KMS-11 (cell line): ENCODE results near the gene CADPS2.

ENCODE experiments used
- H2AFZ ChIP-seq: fragments of 200-600 bp; sonication (generic); 2 replicates; pipeline ENCODE4 v1.6.1; 2016; ENCODE audit warnings: antibody characterized with exemption, mixed run types, low read depth
- H3K27ac ChIP-seq: fragments of 200-600 bp; sonication (generic); 2 replicates; pipeline ENCODE4 v1.6.1; 2016; ENCODE audit warnings: mild to moderate bottlenecking, mixed run types
- H3K27me3 ChIP-seq: fragments of 200-600 bp; sonication (generic); 2 replicates; pipeline ENCODE4 v1.6.1; 2017; ENCODE audit warnings: mild to moderate bottlenecking, low read depth, mixed run types, moderate library complexity; ENCODE audit not compliant: insufficient read depth
- H3K36me3 ChIP-seq: fragments of 200-600 bp; sonication (generic); 2 replicates; pipeline ENCODE4 v1.6.1; 2017; ENCODE audit warnings: mild to moderate bottlenecking, mixed run types; ENCODE audit not compliant: insufficient read depth
- H3K4me1 ChIP-seq: fragments of 200-600 bp; sonication (generic); 2 replicates; pipeline ENCODE4 v1.6.1; 2016; ENCODE audit warnings: mild to moderate bottlenecking, low read depth, mixed run types; ENCODE audit not compliant: poor library complexity, severe bottlenecking
- H3K4me2 ChIP-seq: fragments of 200-600 bp; sonication (generic); 2 replicates; pipeline ENCODE4 v1.7.0; 2016; ENCODE audit warnings: mild to moderate bottlenecking, mixed run types
- H3K4me3 ChIP-seq: fragments of 200-600 bp; sonication (generic); IDR thresholded peaks from 2 replicates; pipeline ENCODE4 v1.6.1; 2017; ENCODE audit warnings: low read depth, low read length, mixed read lengths; ENCODE audit not compliant: insufficient read depth
- H3K79me2 ChIP-seq: fragments of 200-600 bp; sonication (generic); 2 replicates; pipeline ENCODE4 v1.6.1; 2016; ENCODE audit warnings: low read depth, mixed run types; ENCODE audit not compliant: insufficient read depth
- H3K9ac ChIP-seq: fragments of 200-600 bp; sonication (generic); 2 replicates; pipeline ENCODE4 v1.6.1; 2016; ENCODE audit warnings: mild to moderate bottlenecking, mixed run types
- H4K20me1 ChIP-seq: fragments of 200-600 bp; sonication (generic); 2 replicates; pipeline ENCODE4 v1.6.1; 2016; ENCODE audit warnings: mild to moderate bottlenecking, mixed run types; ENCODE audit not compliant: insufficient read depth
- TF ChIP-seq, protein P1 (sequence below): fragments of 200-600 bp; sonication (generic); conservative IDR thresholded peaks from 2 replicates; pipeline ENCODE4 v1.6.1; 2017; ENCODE audit warnings: low read depth, mild to moderate bottlenecking, antibody characterized with exemption, low read length, moderate library complexity, mixed read lengths

CADPS2 gene

DNA sequence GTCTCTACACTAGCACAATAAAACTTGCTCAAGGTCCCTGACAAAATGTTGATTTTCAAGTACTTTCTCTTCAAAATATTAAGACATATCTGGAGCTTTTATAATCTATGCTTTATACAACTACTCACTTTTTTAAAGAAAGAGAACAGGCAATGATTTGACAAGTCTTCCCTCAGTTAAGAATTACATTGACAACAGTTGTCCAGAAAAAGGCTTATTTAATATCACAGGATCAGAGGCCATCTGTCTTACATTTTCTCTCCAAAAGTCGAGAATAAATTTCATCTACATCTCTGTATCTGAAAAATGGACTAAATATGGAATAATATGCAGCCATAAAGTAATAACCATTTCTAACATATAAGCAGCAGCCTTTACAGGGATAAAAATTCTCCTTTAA is 175.3 kb downstream of the CADPS2 start:
- H2AFZ ChIP-seq, result no peak overlapping the region
- no peaks in the 10 kb centered on the region for H3K36me3 ChIP-seq
- no peaks in the 10 kb centered on the region for H3K4me1 ChIP-seq
- no peak overlapping the region for H3K9ac ChIP-seq
- no peak overlapping the region for H3K27ac ChIP-seq
- no peak overlapping the region for H3K4me3 ChIP-seq
- no peaks in the 10 kb centered on the region for H4K20me1 ChIP-seq
- no peaks in the 10 kb centered on the region for H3K27me3 ChIP-seq
- TF ChIP-seq, protein P1, sequence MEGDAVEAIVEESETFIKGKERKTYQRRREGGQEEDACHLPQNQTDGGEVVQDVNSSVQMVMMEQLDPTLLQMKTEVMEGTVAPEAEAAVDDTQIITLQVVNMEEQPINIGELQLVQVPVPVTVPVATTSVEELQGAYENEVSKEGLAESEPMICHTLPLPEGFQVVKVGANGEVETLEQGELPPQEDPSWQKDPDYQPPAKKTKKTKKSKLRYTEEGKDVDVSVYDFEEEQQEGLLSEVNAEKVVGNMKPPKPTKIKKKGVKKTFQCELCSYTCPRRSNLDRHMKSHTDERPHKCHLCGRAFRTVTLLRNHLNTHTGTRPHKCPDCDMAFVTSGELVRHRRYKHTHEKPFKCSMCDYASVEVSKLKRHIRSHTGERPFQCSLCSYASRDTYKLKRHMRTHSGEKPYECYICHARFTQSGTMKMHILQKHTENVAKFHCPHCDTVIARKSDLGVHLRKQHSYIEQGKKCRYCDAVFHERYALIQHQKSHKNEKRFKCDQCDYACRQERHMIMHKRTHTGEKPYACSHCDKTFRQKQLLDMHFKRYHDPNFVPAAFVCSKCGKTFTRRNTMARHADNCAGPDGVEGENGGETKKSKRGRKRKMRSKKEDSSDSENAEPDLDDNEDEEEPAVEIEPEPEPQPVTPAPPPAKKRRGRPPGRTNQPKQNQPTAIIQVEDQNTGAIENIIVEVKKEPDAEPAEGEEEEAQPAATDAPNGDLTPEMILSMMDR, result no peak
- no peaks in the 10 kb centered on the region for H3K79me2 ChIP-seq
- H3K4me2 ChIP-seq, result no peak overlapping the region

DNA sequence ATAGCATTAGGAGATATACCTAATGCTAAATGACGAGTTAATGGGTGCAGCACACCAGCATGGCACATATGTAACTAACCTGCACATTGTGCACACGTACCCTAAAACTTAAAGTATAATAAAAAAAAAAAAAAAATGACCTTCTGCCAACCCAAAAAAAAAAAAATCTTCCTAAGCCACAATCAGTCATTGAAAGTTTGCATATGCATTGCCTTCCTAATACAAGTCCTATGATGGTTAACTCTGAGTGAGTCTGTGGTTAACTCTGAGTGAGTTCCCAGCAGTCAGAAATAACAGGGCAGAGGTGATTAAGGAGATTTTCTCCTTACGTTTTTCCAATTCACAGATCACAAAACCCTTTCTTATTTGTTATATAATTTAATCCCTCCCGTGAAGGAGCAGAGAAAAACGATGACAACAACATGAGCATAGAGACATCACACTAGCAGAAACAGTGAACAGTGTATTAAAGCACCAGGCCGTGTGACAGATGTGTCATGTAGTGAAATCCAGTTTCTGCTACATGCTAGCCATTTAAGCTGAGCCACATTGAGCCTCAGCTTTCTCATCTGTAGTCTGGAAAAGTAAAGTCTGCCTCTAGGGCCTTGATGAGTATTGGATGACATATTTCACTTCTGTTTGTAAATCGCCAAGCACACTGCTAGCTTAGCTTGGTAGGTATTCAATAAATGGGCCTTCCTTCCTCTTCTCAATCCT is 176.2 kb downstream of the CADPS2 start:
- Histone ChIP-seq H3K9ac (no peak overlapping the region), H3K27ac (no peak overlapping the region), H3K36me3 (no peaks in the 10 kb centered on the region), H4K20me1 (no peaks in the 10 kb centered on the region), H3K4me3 (no peak overlapping the region), H3K79me2 (no peaks in the 10 kb centered on the region), H3K4me1 (no peaks in the 10 kb centered on the region), H3K4me2 (no peak overlapping the region), H2AFZ (no peak overlapping the region), H3K27me3 (no peaks in the 10 kb centered on the region)
- TF ChIP-seq, protein P1, result no peak

DNA sequence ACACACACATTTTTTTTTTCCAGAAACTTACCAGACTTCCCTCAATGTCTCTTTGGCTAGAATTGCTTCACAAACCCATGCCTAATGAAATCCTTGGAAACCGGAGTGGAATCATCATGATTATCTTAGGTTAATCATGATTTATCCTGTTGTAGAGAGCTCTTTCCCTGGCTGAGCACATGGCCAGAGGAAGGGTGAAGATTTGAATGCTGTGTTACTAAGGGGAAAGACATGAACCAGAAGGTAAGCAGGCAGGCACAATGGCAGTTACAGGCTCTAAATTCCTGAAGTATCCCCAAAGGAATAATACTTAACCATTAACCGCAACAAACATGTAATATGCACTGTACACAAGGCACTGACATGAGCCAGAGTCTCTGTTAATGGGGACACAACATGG is 179.4 kb downstream of the CADPS2 start:
- Histone ChIP-seq H3K4me1 (no peaks in the 10 kb centered on the region), H4K20me1 (no peaks in the 10 kb centered on the region), H3K4me3 (no peak overlapping the region), H3K36me3 (no peaks in the 10 kb centered on the region), H3K27ac (no peak overlapping the region), H3K4me2 (no peak overlapping the region), H3K27me3 (no peaks in the 10 kb centered on the region), H3K79me2 (no peaks in the 10 kb centered on the region), H3K9ac (no peak overlapping the region), H2AFZ (no peak overlapping the region)
- TF ChIP-seq, protein P1, result no peak

DNA sequence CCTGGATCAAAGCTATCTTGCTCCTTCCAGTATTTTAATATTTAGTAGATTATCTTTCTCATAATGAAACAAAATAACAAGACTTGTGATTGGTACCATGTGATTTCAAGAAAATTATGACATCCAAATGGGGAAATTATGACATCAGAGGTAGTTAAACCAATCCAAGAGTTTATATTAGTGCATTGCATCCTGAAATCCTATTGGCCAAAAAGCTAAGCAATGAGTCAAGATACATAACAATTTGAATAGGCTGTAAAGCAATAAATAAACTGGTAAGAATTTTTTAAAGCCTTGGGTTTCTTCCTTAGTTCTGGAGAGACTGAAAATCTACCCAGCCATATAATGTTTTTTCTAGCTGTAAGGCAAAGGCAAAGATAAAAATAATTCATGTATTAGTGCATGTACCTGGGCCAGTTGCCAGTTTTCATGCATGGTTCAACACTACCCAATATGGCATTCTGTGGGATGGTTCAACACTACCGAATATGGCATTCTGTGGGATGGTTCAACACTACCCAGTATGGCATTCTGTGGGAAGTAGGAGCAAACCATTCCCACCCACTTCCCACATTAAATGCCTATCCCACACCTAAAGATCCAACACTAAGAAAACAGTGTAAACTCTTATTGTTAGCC is 183.3 kb downstream of the CADPS2 start, which contains the start of gene RNF148:
Gene RNF148 (minus strand): TSS at position 51 of the 639 bp plus-strand sequence. CDS start 172 bp downstream, outside the sequence.
- Histone ChIP-seq H4K20me1 (no peaks in the 10 kb centered on the region), H3K27ac (no peak within 1 kb of the TSS), H3K9ac (no peak within 1 kb of the TSS), H3K4me1 (no peaks in the 10 kb centered on the region), H3K79me2 (no peaks in the 10 kb centered on the region), H2AFZ (no peak within 1 kb of the TSS), H3K4me3 (no peak within 1 kb of the TSS), H3K36me3 (no peaks in the 10 kb centered on the region), H3K4me2 (no peak within 1 kb of the TSS), H3K27me3 (no peaks in the 10 kb centered on the region)
- TF ChIP-seq, protein P1, result no peak
